Measurements from ENCODE around the gene RB1.

The RB1 gene

GRCh38 chr13:48303359-48304142, at the start of gene RB1:
Gene RB1 (plus strand): TSS chr13:48303751. CDS start chr13:48303913, 162 bp downstream.
- H3K27me3 ChIP-seq (ENCODE audit: insufficient read depth, low read length), result no peaks in the 10 kb centered on the region
- peaks cover 14% of the 10 kb centered on the region for H3K4me1 ChIP-seq (ENCODE audit: insufficient read depth, low read length)
- H2AFZ ChIP-seq (ENCODE audit: low read depth, low read length), result peak within 1 kb of the TSS; percentile 91
- no peaks in the 10 kb centered on the region for H3K9me3 ChIP-seq (ENCODE audit: low read length)
- no peaks in the 10 kb centered on the region for H3K36me3 ChIP-seq (ENCODE audit: insufficient read depth, low read length)
- peak within 1 kb of the TSS; percentile 95 for H3K4me3 ChIP-seq (ENCODE audit: low read length)

DNA sequence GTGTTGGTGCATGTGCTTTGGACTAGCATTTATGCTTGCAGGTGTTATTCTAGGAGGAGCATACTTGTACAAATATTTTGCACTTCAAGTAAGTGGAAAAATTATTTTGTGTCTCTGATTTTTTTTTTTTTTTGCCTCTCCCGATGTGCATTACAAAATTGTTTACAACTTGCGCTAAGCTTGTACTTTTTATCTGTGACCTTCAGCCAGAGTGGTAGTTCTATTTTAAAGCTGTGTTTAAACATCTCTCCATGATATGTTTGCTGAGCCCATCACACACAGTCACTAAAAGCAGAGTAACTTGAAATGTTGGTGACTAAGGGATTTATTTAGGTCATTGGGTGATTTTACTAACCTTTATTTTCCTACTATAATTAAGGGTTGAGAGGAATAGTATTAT, 49.7 kb upstream of the RB1 start:
- peaks cover 49% of the 10 kb centered on the region for H3K36me3 ChIP-seq (ENCODE audit: insufficient read depth, low read length)
- H3K4me3 ChIP-seq (ENCODE audit: low read length), result no peak overlapping the region

DNA sequence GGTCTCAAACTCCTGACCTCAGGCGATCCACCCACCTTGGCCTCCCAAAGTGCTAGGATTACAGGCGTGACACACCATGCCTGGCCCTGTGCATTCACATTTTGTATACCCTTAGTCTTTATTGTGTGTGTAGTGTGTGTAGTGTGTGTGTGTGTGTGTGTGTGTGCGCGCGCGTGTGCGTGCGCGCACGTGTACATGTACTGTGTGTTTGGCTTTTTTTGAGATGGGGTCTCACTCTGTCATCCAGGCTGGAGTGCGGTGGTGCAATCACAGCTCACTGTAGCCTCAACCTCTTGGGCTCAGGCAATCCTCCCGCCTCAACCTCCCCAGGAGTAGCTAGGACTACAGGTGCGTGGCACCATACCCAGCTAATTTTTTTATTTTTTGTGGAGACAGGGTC, 48.5 kb upstream of the RB1 start:
- Histone ChIP-seq H3K27me3 (ENCODE audit: insufficient read depth, low read length) (no peaks in the 10 kb centered on the region), H3K4me3 (ENCODE audit: low read length) (no peak overlapping the region), H3K9me3 (ENCODE audit: low read length) (no peaks in the 10 kb centered on the region), H3K36me3 (ENCODE audit: insufficient read depth, low read length) (peaks cover 57% of the 10 kb centered on the region), H2AFZ (ENCODE audit: low read depth, low read length) (no peak overlapping the region), H3K4me1 (ENCODE audit: insufficient read depth, low read length) (no peaks in the 10 kb centered on the region)

More for the DNA sequence above, 49.7 kb upstream of the RB1 start:
- no peaks in the 10 kb centered on the region for H3K4me1 ChIP-seq (ENCODE audit: insufficient read depth, low read length)
- no peaks in the 10 kb centered on the region for H3K9me3 ChIP-seq (ENCODE audit: low read length)
- no peak overlapping the region for H2AFZ ChIP-seq (ENCODE audit: low read depth, low read length)
- H3K27me3 ChIP-seq (ENCODE audit: insufficient read depth, low read length), result no peaks in the 10 kb centered on the region

DNA sequence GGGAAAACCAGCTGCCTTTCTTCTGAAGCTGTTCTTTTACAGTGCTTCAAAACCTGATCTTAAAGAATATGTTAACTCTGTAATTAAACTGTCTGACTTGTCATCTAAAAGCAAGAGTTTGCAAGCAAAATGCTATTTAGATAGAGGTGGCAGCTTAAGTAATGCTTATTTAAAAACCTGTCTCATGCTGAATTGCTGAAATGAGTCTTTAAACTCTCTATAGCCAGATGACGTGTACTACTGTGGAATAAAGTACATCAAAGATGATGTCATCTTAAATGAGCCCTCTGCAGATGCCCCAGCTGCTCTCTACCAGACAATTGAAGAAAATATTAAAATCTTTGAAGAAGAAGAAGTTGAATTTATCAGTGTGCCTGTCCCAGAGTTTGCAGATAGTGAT, 47.6 kb upstream of the RB1 start:
- H2AFZ ChIP-seq (ENCODE audit: low read depth, low read length), result no peak overlapping the region
- H3K4me1 ChIP-seq (ENCODE audit: insufficient read depth, low read length), result no peaks in the 10 kb centered on the region
- no peaks in the 10 kb centered on the region for H3K27me3 ChIP-seq (ENCODE audit: insufficient read depth, low read length)
- peaks cover 63% of the 10 kb centered on the region for H3K36me3 ChIP-seq (ENCODE audit: insufficient read depth, low read length)
- H3K4me3 ChIP-seq (ENCODE audit: low read length), result no peak overlapping the region
- no peaks in the 10 kb centered on the region for H3K9me3 ChIP-seq (ENCODE audit: low read length)

DNA sequence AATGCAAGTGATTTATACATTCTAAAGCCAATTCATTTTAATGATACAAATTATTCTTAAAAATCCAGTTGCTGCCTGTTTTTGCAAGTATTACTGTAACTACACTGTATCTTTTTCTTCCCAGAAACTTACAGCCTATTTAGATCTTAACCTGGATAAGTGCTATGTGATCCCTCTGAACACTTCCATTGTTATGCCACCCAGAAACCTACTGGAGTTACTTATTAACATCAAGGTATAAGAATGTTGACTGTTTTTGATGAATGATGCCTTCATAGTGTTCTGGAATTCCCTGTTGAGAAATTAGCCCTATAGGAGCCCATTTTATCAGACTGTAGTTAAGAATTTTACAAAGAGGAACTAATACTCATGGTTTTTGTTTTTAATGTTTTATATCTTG, 45.5 kb upstream of the RB1 start:
- Histone ChIP-seq H3K27me3 (ENCODE audit: insufficient read depth, low read length) (no peaks in the 10 kb centered on the region), H3K9me3 (ENCODE audit: low read length) (no peaks in the 10 kb centered on the region), H3K4me1 (ENCODE audit: insufficient read depth, low read length) (no peaks in the 10 kb centered on the region), H2AFZ (ENCODE audit: low read depth, low read length) (no peak overlapping the region), H3K4me3 (ENCODE audit: low read length) (no peak overlapping the region), H3K36me3 (ENCODE audit: insufficient read depth, low read length) (peaks cover 77% of the 10 kb centered on the region)

DNA sequence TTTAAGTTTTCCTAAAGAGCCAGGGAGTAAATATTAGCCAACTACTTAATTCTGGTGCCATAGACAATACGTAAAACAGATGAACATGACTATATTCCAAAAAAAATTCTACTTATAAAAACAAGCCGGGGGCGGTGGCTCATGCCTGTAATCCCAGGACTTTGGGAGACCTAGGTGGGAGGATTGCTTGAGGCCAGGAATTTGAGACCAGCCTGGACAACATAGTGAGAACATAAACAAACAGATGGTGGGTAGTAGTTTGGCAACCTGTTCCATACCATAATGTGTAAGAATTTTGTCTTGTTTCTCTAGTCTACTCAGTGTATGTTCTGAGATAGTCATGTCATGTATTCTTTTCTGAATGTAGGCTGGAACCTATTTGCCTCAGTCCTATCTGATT, 45.1 kb upstream of the RB1 start:
- no peak overlapping the region for H2AFZ ChIP-seq (ENCODE audit: low read depth, low read length)
- H3K36me3 ChIP-seq (ENCODE audit: insufficient read depth, low read length), result peaks cover 81% of the 10 kb centered on the region
- H3K27me3 ChIP-seq (ENCODE audit: insufficient read depth, low read length), result no peaks in the 10 kb centered on the region
- H3K4me1 ChIP-seq (ENCODE audit: insufficient read depth, low read length), result no peaks in the 10 kb centered on the region
- H3K9me3 ChIP-seq (ENCODE audit: low read length), result no peaks in the 10 kb centered on the region
- no peak overlapping the region for H3K4me3 ChIP-seq (ENCODE audit: low read length)

- Histone ChIP-seq H3K4me3 (ENCODE audit: low read length) (no peak overlapping the region), H3K9me3 (ENCODE audit: low read length) (no peaks in the 10 kb centered on the region), H3K27me3 (ENCODE audit: insufficient read depth, low read length) (no peaks in the 10 kb centered on the region), H3K4me1 (ENCODE audit: insufficient read depth, low read length) (no peaks in the 10 kb centered on the region), H2AFZ (ENCODE audit: low read depth, low read length) (no peak overlapping the region), H3K36me3 (ENCODE audit: insufficient read depth, low read length) (peaks cover 79% of the 10 kb centered on the region)
Measured at GRCh38 chr13:48260970-48261369, 42.6 kb upstream of the RB1 start.

- Histone ChIP-seq H2AFZ (ENCODE audit: low read depth, low read length) (no peak overlapping the region), H3K4me3 (ENCODE audit: low read length) (no peak overlapping the region), H3K9me3 (ENCODE audit: low read length) (no peaks in the 10 kb centered on the region), H3K27me3 (ENCODE audit: insufficient read depth, low read length) (no peaks in the 10 kb centered on the region), H3K36me3 (ENCODE audit: insufficient read depth, low read length) (peaks cover 59% of the 10 kb centered on the region), H3K4me1 (ENCODE audit: insufficient read depth, low read length) (no peaks in the 10 kb centered on the region)
Measured at GRCh38 chr13:48263196-48263595, 40.4 kb upstream of the RB1 start.

DNA sequence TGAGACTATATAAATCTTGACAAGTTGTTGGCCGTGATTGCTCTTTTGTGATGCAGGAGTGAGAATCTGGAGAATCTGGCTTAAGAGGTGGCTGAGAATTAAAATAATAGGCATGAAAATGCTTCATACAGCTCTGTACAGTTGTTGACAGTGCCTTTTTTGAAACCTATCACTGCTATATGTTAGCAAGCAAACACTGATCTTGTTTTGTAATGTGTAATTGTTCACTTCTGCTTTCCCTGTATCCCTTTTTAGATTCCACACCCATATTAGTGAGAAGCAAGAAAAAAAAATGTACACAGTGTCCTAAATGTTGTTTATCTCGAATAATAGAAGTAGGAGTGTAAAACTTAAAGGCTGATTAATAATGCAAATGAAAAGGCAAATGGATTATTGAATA, 39.5 kb upstream of the RB1 start:
- H3K27me3 ChIP-seq (ENCODE audit: insufficient read depth, low read length), result no peaks in the 10 kb centered on the region
- H3K9me3 ChIP-seq (ENCODE audit: low read length), result no peaks in the 10 kb centered on the region
- H3K4me3 ChIP-seq (ENCODE audit: low read length), result no peak overlapping the region
- H3K36me3 ChIP-seq (ENCODE audit: insufficient read depth, low read length), result peaks cover 50% of the 10 kb centered on the region
- H3K4me1 ChIP-seq (ENCODE audit: insufficient read depth, low read length), result no peaks in the 10 kb centered on the region
- H2AFZ ChIP-seq (ENCODE audit: low read depth, low read length), result no peak overlapping the region

DNA sequence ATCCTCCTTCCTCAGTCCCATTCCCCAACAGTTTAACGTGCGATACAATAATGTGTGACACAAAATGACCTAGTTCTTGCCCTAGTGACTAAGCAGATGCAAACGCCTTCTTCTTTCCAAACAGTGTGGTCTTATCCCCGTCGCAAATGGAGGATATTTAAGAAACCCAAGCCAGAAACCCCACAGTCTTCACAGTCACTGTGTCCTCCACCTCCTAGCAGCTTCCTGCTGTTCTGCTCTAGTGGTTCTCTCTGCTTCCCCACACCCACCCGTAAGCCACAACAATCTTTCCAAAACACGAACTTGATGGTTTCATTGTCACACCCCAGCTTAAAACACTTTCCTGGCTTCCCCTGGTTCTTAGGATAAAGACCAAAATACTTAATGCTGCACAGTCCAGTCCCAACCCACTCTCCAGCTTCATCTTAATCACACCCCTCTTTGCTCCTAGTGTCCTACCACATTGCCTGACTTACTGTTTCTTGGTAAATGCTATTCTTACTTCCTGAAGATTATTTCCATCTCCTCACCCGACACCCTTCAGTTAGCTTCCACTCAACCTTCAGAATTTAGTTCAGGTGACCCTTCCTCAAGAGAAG, 38.2 kb upstream of the RB1 start:
- H2AFZ ChIP-seq (ENCODE audit: low read depth, low read length), result no peak overlapping the region
- H3K4me1 ChIP-seq (ENCODE audit: insufficient read depth, low read length), result no peaks in the 10 kb centered on the region
- no peak overlapping the region for H3K4me3 ChIP-seq (ENCODE audit: low read length)
- H3K27me3 ChIP-seq (ENCODE audit: insufficient read depth, low read length), result no peaks in the 10 kb centered on the region
- peaks cover 44% of the 10 kb centered on the region for H3K36me3 ChIP-seq (ENCODE audit: insufficient read depth, low read length)
- no peaks in the 10 kb centered on the region for H3K9me3 ChIP-seq (ENCODE audit: low read length)

DNA sequence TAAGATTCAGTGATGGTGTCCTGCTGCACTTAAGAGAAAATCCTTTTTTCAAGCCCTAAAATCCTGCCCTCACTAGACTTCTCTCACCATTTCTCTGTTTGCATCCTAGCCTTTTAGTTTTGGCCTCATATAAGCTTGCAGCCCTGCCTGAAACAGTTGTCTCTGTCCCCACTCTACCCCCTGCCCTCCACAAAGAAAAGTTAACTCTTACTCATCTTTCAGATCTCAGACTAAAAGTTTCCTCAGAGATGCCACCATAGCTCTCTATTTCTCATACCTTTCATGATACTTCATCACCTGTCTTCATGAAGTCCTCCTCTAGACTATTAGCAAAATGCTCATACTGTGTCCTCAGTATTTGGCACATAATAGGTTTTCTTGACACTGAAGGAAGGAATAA, 37.4 kb upstream of the RB1 start:
- H3K9me3 ChIP-seq (ENCODE audit: low read length), result no peaks in the 10 kb centered on the region
- H3K36me3 ChIP-seq (ENCODE audit: insufficient read depth, low read length), result peaks cover 36% of the 10 kb centered on the region
- no peaks in the 10 kb centered on the region for H3K27me3 ChIP-seq (ENCODE audit: insufficient read depth, low read length)
- no peaks in the 10 kb centered on the region for H3K4me1 ChIP-seq (ENCODE audit: insufficient read depth, low read length)
- no peak overlapping the region for H2AFZ ChIP-seq (ENCODE audit: low read depth, low read length)
- no peak overlapping the region for H3K4me3 ChIP-seq (ENCODE audit: low read length)

DNA sequence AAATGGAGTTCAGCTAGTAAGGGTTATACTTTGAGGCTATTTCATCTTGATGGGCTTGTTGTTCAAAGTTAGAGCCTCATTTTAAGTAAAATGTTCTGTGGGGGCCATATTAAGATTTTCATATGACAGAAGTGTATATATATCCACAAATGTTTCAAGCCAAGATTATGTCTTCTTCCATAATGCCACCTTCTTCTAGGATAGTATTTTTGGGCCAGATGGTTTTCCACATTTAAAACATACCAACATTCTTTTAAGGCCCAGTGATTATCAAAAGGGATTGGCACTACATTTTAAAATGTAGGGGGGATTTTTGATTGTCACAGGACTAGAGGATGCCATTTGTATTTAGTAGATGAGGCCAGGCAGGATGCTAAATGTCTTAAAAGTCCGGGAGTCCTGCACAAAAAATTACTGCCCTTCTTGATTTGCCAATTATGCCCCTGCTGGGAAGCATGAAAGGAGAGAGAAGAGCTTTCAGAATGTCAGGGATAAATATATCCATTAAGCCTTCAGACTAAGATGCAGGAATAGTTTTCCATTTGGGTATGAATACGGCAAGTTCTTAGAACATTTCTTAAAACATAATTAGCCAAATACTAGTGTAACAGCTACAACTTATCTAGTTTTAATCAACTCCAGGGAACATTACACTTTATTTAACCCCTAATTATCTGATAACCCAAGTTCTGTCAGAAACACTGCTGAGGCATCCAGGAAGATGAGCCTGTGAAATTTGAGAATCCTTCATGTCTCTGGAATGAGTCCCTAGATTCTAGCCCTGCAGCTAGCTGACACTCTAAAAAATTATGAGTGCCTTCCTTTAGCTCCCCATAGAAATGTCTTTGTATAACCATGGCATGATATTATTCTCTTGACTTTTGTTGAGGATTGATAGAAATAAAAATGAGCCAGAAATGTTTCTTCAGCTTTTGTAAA, 36.6 kb upstream of the RB1 start:
- Histone ChIP-seq H3K4me1 (ENCODE audit: insufficient read depth, low read length) (no peaks in the 10 kb centered on the region), H2AFZ (ENCODE audit: low read depth, low read length) (no peak overlapping the region), H3K27me3 (ENCODE audit: insufficient read depth, low read length) (no peaks in the 10 kb centered on the region), H3K9me3 (ENCODE audit: low read length) (no peaks in the 10 kb centered on the region), H3K36me3 (ENCODE audit: insufficient read depth, low read length) (peaks cover 29% of the 10 kb centered on the region), H3K4me3 (ENCODE audit: low read length) (no peak overlapping the region)

DNA sequence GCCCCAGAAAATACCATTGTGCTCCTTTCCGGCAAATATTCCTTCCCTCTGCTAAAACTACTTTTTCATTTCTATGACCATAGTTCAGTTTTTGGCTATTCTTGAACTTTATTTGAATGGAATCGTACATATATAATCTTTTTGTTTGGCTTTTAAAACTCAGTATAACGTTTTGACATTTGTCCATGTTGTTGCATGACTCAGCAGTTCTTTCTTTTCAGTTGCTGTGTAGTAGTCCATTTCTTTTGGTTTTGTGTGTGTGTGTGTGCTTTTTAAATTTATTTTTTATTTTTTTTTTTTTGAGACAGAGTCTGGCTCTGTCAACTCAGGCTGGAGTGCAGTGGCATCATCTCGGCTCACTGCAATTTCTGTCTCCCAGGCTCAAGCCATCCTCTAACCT, 35.5 kb upstream of the RB1 start:
- peaks cover 19% of the 10 kb centered on the region for H3K36me3 ChIP-seq (ENCODE audit: insufficient read depth, low read length)
- H3K4me3 ChIP-seq (ENCODE audit: low read length), result no peak overlapping the region

More for the DNA sequence above, 35.5 kb upstream of the RB1 start:
- H3K9me3 ChIP-seq (ENCODE audit: low read length), result no peaks in the 10 kb centered on the region
- no peak overlapping the region for H2AFZ ChIP-seq (ENCODE audit: low read depth, low read length)
- no peaks in the 10 kb centered on the region for H3K4me1 ChIP-seq (ENCODE audit: insufficient read depth, low read length)
- H3K27me3 ChIP-seq (ENCODE audit: insufficient read depth, low read length), result no peaks in the 10 kb centered on the region
